ENCODE data around the gene BAHD1. TPM values are rescaled to one million over a fixed set of nuclear protein-coding genes. Genes with fewer than 3 reads are reported as not detected.

BAHD1 gene
- total and polyA plus RNA-seq, 2 donors (not counting 3 experiments of a cell fraction or from before 2014, with no cell fraction given) = 6.3 to 19.1 TPM

- FAIRE-seq (no peak), DNase-seq (ENCODE audit: low read depth, low spot score) (no peak)
- no peaks in the 10 kb centered on the region for H4K20me1 ChIP-seq (replicated peaks; ENCODE audit: control insufficient read depth, extremely low read depth, insufficient read depth, low read length)
- no peaks in the 10 kb centered on the region for H3K79me2 ChIP-seq (ENCODE audit: control insufficient read depth, insufficient read depth, low read length)
- no peak overlapping the region for H2AFZ ChIP-seq (ENCODE audit: low read depth, low read length)
- no peak for TF ChIP-seq CTCF (IDR thresholded peaks at IDR 0.05; ENCODE audit: extremely low read depth in 1 of 2, insufficient read depth in 1 of 2, low read depth in 1 of 2, low read length in 2 of 2)
- no peak for TF ChIP-seq FOS (IDR thresholded peaks at IDR 0.05; ENCODE audit: borderline replicate concordance, insufficient read depth, low read length)
- no peak for TF ChIP-seq GATA2 (IDR thresholded peaks at IDR 0.05; ENCODE audit: insufficient read depth, insufficient read length, low read depth, low read length)
- TF ChIP-seq POLR2AphosphoS5 (IDR thresholded peaks at IDR 0.05; ENCODE audit: insufficient read depth, low read depth, low read length) = no peak
- TF ChIP-seq MAX (IDR thresholded peaks at IDR 0.05; ENCODE audit: insufficient read depth, insufficient read length) = no peak
- TF ChIP-seq JUN (IDR thresholded peaks at IDR 0.05; ENCODE audit: borderline replicate concordance, insufficient read depth, insufficient read length, low read depth) = no peak
- no peak for TF ChIP-seq MYC (IDR thresholded peaks at IDR 0.05; ENCODE audit: low read depth, low read length)
- TF ChIP-seq EZH2 (IDR thresholded peaks at IDR 0.05; ENCODE audit: borderline replicate concordance, low read depth, low read length, severe bottlenecking) = no peak
- TF ChIP-seq POLR2A (IDR thresholded peaks at IDR 0.05; ENCODE audit: low read depth, low read length) = no peak
- H3K4me2 ChIP-seq (ENCODE audit: insufficient read depth, low read length) = no peak overlapping the region
- H3K9me1 ChIP-seq (replicated peaks; ENCODE audit: control insufficient read depth, extremely low read depth, insufficient read depth, low read length) = no peaks in the 10 kb centered on the region
- H3K4me1 ChIP-seq (ENCODE audit: control insufficient read depth, extremely low read depth, insufficient read depth, low read length) = no peaks in the 10 kb centered on the region
- CTCF ChIA-PET = interaction anchor here (1.3 kb wide), 1 partner anchor 28 kb away, joined by 6 read pairs; no protein-coding TSS in a partner anchor
- no peak overlapping the region for H3K4me3 ChIP-seq (replicated peaks in 1 of 3; ENCODE audit: insufficient read depth in 1 of 3, low read depth in 1 of 3, low read length in 3 of 3)
- H3K36me3 ChIP-seq (ENCODE audit: control insufficient read depth in 2 of 2, extremely low read depth in 1 of 2, insufficient read depth in 2 of 2, low read length in 2 of 2) = no peaks in the 10 kb centered on the region
- intact Hi-C loops (cut with micrococcal nuclease) (no loop called here), dilution Hi-C loops (cut with MboI; ENCODE audit: extremely low pct_ligation_motif_present, low sequenced_read_pairs) (no loop called here)
- H3K9me3 ChIP-seq (replicated peaks; ENCODE audit: control insufficient read depth, insufficient read depth, low read length) = no peaks in the 10 kb centered on the region
- peaks cover 21 to 24% of the 10 kb centered on the region in 2 experiments for H3K27me3 ChIP-seq (ENCODE audit: control insufficient read depth in 2 of 2, insufficient read depth in 2 of 2, low read length in 2 of 2)
- H3K9ac ChIP-seq (replicated peaks; ENCODE audit: extremely low read depth, insufficient read depth, low read length) = no peak overlapping the region
- H3K27ac ChIP-seq (ENCODE audit: insufficient read depth, low read depth, low read length) = no peak overlapping the region
- POLR2A ChIA-PET = no interaction called here
- BruUV-seq (replicated peaks) = no TSS peak
These were observed 38.3 kb downstream of the BAHD1 start for GRCh38 chr15:40479024-40479423.
